HepG2 (cell line): ENCODE measurements around the gene ZNF777. TPM values are rescaled to one million over a fixed set of nuclear protein-coding genes. Genes with fewer than 3 reads are reported as not detected.

Experiments
- GLI4 ChIP-seq: sonication (generic); formaldehyde crosslinking; IDR thresholded peaks from 2 replicates; pipeline ENCODE4 v1.5.1; 2020; ENCODE audit warnings: missing genetic modification reagents, mild to moderate bottlenecking, moderate library complexity, borderline replicate concordance
- IRF2 ChIP-seq: IDR thresholded peaks from 2 replicates; pipeline ENCODE4 v1.6.1; 2018; ENCODE audit warnings: missing genetic modification reagents, missing compliant biosample characterization
- KLF12 ChIP-seq: sonication (generic); formaldehyde crosslinking; IDR thresholded peaks from 2 replicates; pipeline ENCODE4 v1.4.0; 2020; ENCODE audit warnings: missing genetic modification reagents, borderline replicate concordance
- KMT2A ChIP-seq: sonication (generic); formaldehyde crosslinking; IDR thresholded peaks from 2 replicates; pipeline ENCODE4 v1.4.0; 2020; ENCODE audit warnings: missing genetic modification reagents
- NBN ChIP-seq: fragments of 450-650 bp; conservative IDR thresholded peaks from 2 replicates; pipeline ENCODE4 v1.6.1; 2017
- PLRG1 ChIP-seq: fragments of 450-650 bp; conservative IDR thresholded peaks from 2 replicates; pipeline ENCODE4 v1.6.1; 2016
- ZFP36 ChIP-seq: fragments of 150-350 bp; IDR thresholded peaks from 2 replicates; pipeline ENCODE4 v1.6.1; 2018; ENCODE audit warnings: borderline replicate concordance, low read length, low read depth; ENCODE audit not compliant: partially characterized antibody
- ZNF256 ChIP-seq: sonication (generic); formaldehyde crosslinking; conservative IDR thresholded peaks from 2 replicates; pipeline ENCODE4 v1.4.0; 2020; ENCODE audit warnings: missing genetic modification reagents
- ZNF329 ChIP-seq: sonication (generic); formaldehyde crosslinking; IDR thresholded peaks from 2 replicates; pipeline ENCODE4 v1.9.0; 2021; ENCODE audit warnings: low read depth, mild to moderate bottlenecking, missing genetic modification reagents
- ZNF660 ChIP-seq: sonication (generic); formaldehyde crosslinking; IDR thresholded peaks from 2 replicates; pipeline ENCODE4 v1.5.1; 2020; ENCODE audit warnings: mild to moderate bottlenecking, low read depth, missing genetic modification reagents, borderline replicate concordance
- ZNF766 ChIP-seq: sonication (generic); formaldehyde crosslinking; IDR thresholded peaks from 2 replicates; pipeline ENCODE4 v1.5.0; 2020; ENCODE audit warnings: missing genetic modification reagents, borderline replicate concordance
- ZNF772 ChIP-seq: sonication (generic); formaldehyde crosslinking; IDR thresholded peaks from 2 replicates; pipeline ENCODE4 v1.5.0; 2020; ENCODE audit warnings: mild to moderate bottlenecking, missing genetic modification reagents
- polyA plus RNA-seq, 8 experiments: library from polyadenylated mRNA; depleted of rRNA in 3 of 8; stranded (reverse) in 7 of 8; unstranded in 1 of 8; fragments of >200 nt; fragmentation: Illumina TruSeq in 4 of 8; extraction: Trizol in 4 of 8; gene quantifications; 2 replicates each; pipeline versions ENCODE4 v1.2.1 to v1.2.3, GENCODE V29; 2011 to 2016; ENCODE audit warnings: low read depth in 4 of 8, missing spikeins in 1 of 8, mixed read lengths in 1 of 8; ENCODE audit not compliant: insufficient read depth in 1 of 8
- total RNA-seq, 5 experiments: library from RNA; depleted of rRNA; stranded (reverse); fragments of >200 nt; fragmentation: Illumina TruSeq; extraction: Trizol; gene quantifications; 2 replicates each; pipeline ENCODE4 v1.2.3, GENCODE V29; 2016; ENCODE audit warnings: low read depth in 1 of 5
- TF ChIP-seq, protein P1 (sequence below): sonication (generic); formaldehyde crosslinking; IDR thresholded peaks from 2 replicates; pipeline ENCODE4 v1.4.0; 2020; ENCODE audit warnings: missing genetic modification reagents, borderline replicate concordance
- TF ChIP-seq, protein P2 (sequence below): sonication (generic); formaldehyde crosslinking; IDR thresholded peaks from 2 replicates; pipeline ENCODE4 v1.5.1; 2020; ENCODE audit warnings: missing genetic modification reagents, mild to moderate bottlenecking, borderline replicate concordance
- TF ChIP-seq, protein P3 (sequence below): sonication (generic); formaldehyde crosslinking; IDR thresholded peaks from 2 replicates; pipeline ENCODE4 v1.5.0; 2020; ENCODE audit warnings: mild to moderate bottlenecking, missing genetic modification reagents, borderline replicate concordance
- TF ChIP-seq, protein P4 (sequence below): IDR thresholded peaks from 2 replicates; pipeline ENCODE4 v1.6.1; 2016; ENCODE audit warnings: low read depth, missing genetic modification reagents, missing compliant biosample characterization
- TF ChIP-seq, protein P5 (sequence below): sonication (generic); formaldehyde crosslinking; IDR thresholded peaks from 2 replicates; pipeline ENCODE4 v1.4.0; 2020; ENCODE audit warnings: missing genetic modification reagents, mild to moderate bottlenecking, borderline replicate concordance

ZNF777 gene
- total and polyA plus RNA-seq, 2 of the 13 experiments (the other 11 are each of a cell fraction or from before 2014, with no cell fraction given), result 3.8 to 6.0 TPM

DNA sequence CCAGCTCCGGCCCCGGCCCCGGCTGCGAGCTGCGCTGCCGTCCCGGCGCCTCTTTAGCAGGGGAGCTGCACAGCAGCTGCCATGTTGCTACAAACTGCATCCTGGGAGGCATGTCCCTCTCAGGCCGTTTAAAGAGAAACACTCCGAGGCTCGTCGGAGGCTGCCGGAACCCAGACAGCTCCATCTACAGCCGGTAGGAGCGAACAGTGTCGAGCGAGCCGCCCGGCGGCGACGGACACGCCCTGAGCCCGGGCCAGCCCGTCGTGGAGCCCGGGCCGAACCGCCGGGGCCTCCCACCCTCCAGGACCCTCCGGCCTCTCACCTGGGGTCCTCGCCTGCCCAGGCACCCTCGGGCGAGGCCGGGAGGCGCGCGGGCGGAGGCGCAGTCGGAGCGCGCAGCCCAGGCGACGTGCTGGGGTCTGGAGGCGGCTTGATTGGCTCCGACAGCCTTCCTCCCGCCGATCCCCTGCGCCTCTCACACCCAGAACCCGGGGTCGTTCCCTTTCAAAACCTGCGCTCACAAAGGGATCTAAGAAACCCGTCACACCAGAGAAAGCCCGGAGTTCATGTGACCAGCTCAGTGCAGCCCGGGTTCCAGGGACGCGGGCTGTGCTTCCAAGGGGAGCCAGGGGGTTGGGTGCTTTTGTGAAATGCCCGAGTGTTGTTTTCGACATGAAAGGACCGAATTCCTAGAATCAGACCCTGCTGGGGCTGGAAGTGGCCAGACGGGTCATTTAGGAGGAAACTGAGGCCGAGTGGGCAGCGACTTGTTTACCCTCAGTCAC is at the start of gene ZNF777 (continued):
- TF ChIP-seq ZNF772 (CRISPR knock-in tag), result no peak
- no peak for TF ChIP-seq NBN
- TF ChIP-seq, protein P1, sequence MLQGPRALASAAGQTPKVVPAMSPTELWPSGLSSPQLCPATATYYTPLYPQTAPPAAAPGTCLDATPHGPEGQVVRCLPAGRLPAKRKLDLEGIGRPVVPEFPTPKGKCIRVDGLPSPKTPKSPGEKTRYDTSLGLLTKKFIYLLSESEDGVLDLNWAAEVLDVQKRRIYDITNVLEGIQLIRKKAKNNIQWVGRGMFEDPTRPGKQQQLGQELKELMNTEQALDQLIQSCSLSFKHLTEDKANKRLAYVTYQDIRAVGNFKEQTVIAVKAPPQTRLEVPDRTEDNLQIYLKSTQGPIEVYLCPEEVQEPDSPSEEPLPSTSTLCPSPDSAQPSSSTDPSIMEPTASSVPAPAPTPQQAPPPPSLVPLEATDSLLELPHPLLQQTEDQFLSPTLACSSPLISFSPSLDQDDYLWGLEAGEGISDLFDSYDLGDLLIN, result no peak
- TF ChIP-seq, protein P2, sequence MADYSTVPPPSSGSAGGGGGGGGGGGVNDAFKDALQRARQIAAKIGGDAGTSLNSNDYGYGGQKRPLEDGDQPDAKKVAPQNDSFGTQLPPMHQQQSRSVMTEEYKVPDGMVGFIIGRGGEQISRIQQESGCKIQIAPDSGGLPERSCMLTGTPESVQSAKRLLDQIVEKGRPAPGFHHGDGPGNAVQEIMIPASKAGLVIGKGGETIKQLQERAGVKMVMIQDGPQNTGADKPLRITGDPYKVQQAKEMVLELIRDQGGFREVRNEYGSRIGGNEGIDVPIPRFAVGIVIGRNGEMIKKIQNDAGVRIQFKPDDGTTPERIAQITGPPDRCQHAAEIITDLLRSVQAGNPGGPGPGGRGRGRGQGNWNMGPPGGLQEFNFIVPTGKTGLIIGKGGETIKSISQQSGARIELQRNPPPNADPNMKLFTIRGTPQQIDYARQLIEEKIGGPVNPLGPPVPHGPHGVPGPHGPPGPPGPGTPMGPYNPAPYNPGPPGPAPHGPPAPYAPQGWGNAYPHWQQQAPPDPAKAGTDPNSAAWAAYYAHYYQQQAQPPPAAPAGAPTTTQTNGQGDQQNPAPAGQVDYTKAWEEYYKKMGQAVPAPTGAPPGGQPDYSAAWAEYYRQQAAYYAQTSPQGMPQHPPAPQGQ (CRISPR knock-in tag), result no peak
- no peak for TF ChIP-seq GLI4
- peak; percentile 31; the same call in 1 of the 2 replicates for TF ChIP-seq IRF2 (CRISPR knock-in tag)
- no peak for TF ChIP-seq ZNF766 (CRISPR knock-in tag)
- TF ChIP-seq ZNF256 (CRISPR knock-in tag), result no peak
- TF ChIP-seq ZNF329 (CRISPR knock-in tag), result no peak
- no peak for TF ChIP-seq PLRG1
- peak; percentile 84 for TF ChIP-seq KMT2A
- no peak for TF ChIP-seq ZNF660 (CRISPR knock-in tag)
- no peak for TF ChIP-seq KLF12 (CRISPR knock-in tag)
- TF ChIP-seq ZFP36, result no peak
- TF ChIP-seq, protein P3, sequence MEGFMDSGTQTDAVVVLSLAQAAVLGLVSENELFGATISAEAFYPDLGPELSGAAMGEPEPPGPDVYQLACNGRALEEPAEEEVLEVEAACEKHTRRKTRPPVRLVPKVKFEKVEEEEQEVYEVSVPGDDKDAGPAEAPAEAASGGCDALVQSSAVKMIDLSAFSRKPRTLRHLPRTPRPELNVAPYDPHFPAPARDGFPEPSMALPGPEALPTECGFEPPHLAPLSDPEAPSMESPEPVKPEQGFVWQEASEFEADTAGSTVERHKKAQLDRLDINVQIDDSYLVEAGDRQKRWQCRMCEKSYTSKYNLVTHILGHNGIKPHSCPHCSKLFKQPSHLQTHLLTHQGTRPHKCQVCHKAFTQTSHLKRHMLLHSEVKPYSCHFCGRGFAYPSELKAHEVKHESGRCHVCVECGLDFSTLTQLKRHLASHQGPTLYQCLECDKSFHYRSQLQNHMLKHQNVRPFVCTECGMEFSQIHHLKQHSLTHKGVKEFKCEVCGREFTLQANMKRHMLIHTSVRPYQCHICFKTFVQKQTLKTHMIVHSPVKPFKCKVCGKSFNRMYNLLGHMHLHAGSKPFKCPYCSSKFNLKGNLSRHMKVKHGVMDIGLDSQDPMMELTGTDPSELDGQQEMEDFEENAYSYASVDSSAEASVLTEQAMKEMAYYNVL (CRISPR knock-in tag), result no peak
- TF ChIP-seq, protein P4, sequence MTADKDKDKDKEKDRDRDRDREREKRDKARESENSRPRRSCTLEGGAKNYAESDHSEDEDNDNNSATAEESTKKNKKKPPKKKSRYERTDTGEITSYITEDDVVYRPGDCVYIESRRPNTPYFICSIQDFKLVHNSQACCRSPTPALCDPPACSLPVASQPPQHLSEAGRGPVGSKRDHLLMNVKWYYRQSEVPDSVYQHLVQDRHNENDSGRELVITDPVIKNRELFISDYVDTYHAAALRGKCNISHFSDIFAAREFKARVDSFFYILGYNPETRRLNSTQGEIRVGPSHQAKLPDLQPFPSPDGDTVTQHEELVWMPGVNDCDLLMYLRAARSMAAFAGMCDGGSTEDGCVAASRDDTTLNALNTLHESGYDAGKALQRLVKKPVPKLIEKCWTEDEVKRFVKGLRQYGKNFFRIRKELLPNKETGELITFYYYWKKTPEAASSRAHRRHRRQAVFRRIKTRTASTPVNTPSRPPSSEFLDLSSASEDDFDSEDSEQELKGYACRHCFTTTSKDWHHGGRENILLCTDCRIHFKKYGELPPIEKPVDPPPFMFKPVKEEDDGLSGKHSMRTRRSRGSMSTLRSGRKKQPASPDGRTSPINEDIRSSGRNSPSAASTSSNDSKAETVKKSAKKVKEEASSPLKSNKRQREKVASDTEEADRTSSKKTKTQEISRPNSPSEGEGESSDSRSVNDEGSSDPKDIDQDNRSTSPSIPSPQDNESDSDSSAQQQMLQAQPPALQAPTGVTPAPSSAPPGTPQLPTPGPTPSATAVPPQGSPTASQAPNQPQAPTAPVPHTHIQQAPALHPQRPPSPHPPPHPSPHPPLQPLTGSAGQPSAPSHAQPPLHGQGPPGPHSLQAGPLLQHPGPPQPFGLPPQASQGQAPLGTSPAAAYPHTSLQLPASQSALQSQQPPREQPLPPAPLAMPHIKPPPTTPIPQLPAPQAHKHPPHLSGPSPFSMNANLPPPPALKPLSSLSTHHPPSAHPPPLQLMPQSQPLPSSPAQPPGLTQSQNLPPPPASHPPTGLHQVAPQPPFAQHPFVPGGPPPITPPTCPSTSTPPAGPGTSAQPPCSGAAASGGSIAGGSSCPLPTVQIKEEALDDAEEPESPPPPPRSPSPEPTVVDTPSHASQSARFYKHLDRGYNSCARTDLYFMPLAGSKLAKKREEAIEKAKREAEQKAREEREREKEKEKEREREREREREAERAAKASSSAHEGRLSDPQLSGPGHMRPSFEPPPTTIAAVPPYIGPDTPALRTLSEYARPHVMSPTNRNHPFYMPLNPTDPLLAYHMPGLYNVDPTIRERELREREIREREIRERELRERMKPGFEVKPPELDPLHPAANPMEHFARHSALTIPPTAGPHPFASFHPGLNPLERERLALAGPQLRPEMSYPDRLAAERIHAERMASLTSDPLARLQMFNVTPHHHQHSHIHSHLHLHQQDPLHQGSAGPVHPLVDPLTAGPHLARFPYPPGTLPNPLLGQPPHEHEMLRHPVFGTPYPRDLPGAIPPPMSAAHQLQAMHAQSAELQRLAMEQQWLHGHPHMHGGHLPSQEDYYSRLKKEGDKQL (CRISPR knock-in tag), result no peak
- TF ChIP-seq, protein P5, sequence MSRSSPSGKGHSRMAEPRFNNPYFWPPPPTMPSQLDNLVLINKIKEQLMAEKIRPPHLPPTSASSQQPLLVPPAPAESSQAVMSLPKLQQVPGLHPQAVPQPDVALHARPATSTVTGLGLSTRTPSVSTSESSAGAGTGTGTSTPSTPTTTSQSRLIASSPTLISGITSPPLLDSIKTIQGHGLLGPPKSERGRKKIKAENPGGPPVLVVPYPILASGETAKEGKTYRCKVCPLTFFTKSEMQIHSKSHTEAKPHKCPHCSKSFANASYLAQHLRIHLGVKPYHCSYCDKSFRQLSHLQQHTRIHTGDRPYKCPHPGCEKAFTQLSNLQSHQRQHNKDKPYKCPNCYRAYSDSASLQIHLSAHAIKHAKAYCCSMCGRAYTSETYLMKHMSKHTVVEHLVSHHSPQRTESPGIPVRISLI (CRISPR knock-in tag), result no peak; the same call in 1 of the 2 replicates
